Measurements from ENCODE around the gene GMIP.

DNA sequence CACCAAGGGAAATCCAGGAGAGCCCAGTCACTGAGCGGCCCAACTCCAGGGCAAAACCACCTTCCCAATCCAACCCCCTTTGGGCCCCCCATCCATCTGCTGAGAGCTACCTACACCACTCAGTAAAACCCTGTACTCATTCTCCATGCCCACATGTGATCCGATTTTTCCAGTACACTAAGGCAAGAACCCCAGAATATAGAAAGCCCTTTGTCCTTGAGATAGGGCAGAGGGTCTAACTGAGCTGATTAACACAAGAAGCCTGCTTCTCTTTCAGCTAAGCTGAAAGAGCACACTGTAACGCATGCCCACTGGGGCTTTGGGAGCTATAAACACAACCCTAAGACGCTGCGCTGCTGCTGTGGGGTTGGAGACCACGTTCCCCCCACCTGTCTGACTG lies 61.0 kb downstream of the GMIP start:
- TF ChIP-seq, protein P1, sequence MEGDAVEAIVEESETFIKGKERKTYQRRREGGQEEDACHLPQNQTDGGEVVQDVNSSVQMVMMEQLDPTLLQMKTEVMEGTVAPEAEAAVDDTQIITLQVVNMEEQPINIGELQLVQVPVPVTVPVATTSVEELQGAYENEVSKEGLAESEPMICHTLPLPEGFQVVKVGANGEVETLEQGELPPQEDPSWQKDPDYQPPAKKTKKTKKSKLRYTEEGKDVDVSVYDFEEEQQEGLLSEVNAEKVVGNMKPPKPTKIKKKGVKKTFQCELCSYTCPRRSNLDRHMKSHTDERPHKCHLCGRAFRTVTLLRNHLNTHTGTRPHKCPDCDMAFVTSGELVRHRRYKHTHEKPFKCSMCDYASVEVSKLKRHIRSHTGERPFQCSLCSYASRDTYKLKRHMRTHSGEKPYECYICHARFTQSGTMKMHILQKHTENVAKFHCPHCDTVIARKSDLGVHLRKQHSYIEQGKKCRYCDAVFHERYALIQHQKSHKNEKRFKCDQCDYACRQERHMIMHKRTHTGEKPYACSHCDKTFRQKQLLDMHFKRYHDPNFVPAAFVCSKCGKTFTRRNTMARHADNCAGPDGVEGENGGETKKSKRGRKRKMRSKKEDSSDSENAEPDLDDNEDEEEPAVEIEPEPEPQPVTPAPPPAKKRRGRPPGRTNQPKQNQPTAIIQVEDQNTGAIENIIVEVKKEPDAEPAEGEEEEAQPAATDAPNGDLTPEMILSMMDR (IDR thresholded peaks at IDR 0.05): no peak
- no peak for TF ChIP-seq POLR2A (IDR thresholded peaks at IDR 0.05)

Measured in testis (tissue), 2 donors.